K562 (cell line): ENCODE data around the gene DHX32. TPM values are rescaled to one million over a fixed set of nuclear protein-coding genes. Genes with fewer than 3 reads are reported as not detected.

Source experiments
- CHD1 ChIP-seq: fragments of 200-600 bp; sonication (generic); IDR thresholded peaks from one replicate; pipeline ENCODE4 v1.6.1; 2012; ENCODE audit warnings: mild to moderate bottlenecking, moderate library complexity, low read length, inconsistent platforms
- CREB1 ChIP-seq, 2 experiments: sonication (generic) in 1 of 2; formaldehyde crosslinking in 1 of 2; IDR thresholded peaks; 2 replicates each; pipeline versions ENCODE4 v1.6.1 to v1.8.0; 2012 to 2022; ENCODE audit warnings: inconsistent platforms in 1 of 2, mild to moderate bottlenecking in 1 of 2, missing genetic modification reagents in 1 of 2, moderate library complexity in 1 of 2
- EWSR1 ChIP-seq: fragments of 450-650 bp; IDR thresholded peaks from 2 replicates; pipeline ENCODE4 v1.6.1; 2018; ENCODE audit warnings: borderline replicate concordance, mild to moderate bottlenecking, low read depth, moderate library complexity; ENCODE audit not compliant: partially characterized antibody
- FOXA3 ChIP-seq, 2 experiments: fragments of 450-650 bp in 1 of 2; sonication (generic) in 1 of 2; formaldehyde crosslinking; IDR thresholded peaks in 1 of 2; conservative IDR thresholded peaks in 1 of 2; 2 replicates each; pipeline versions ENCODE4 v1.4.0 to v1.8.0; 2020 to 2022; ENCODE audit warnings: mild to moderate bottlenecking in 2 of 2, missing genetic modification reagents in 1 of 2
- GABPA ChIP-seq: fragments of 200-800 bp; sonication (Bioruptor generic); conservative IDR thresholded peaks from 2 replicates; pipeline ENCODE4 v1.6.1; 2016; ENCODE audit warnings: low read depth, missing genetic modification characterization, missing compliant biosample characterization
- HDAC2 ChIP-seq: fragments of 450-650 bp; IDR thresholded peaks from 2 replicates; pipeline ENCODE4 v1.6.1; 2016; ENCODE audit warnings: mild to moderate bottlenecking
- HDAC3 ChIP-seq: fragments of 450-650 bp; IDR thresholded peaks from 2 replicates; pipeline ENCODE4 v1.6.1; 2018; ENCODE audit warnings: borderline replicate concordance, mild to moderate bottlenecking, moderate library complexity; ENCODE audit not compliant: partially characterized antibody
- HNRNPK ChIP-seq: fragments of 200-400 bp; formaldehyde crosslinking; IDR thresholded peaks from one replicate; pipeline ENCODE4 v1.6.1; 2018; ENCODE audit warnings: mild to moderate bottlenecking, low read depth, low read length; ENCODE audit not compliant: poor library complexity, severe bottlenecking
- HNRNPLL ChIP-seq: fragments of 200-400 bp; formaldehyde crosslinking; IDR thresholded peaks from 2 replicates; pipeline ENCODE4 v1.6.1; 2017; ENCODE audit warnings: low read length, low read depth, mild to moderate bottlenecking; ENCODE audit not compliant: poor library complexity, severe bottlenecking
- NFE2L1 ChIP-seq: fragments of 450-650 bp; IDR thresholded peaks from 2 replicates; pipeline ENCODE4 v1.6.1; 2016; ENCODE audit warnings: missing genetic modification characterization, low read depth, mild to moderate bottlenecking, missing compliant biosample characterization, moderate library complexity, borderline replicate concordance
- RAD51 ChIP-seq: fragments of 450-650 bp; IDR thresholded peaks from 2 replicates; pipeline ENCODE4 v1.7.1; 2016; ENCODE audit warnings: low read depth, mild to moderate bottlenecking, borderline replicate concordance
- SMARCA4 ChIP-seq: fragments of 450-650 bp; IDR thresholded peaks from 2 replicates; pipeline ENCODE4 v1.6.1; 2016
- TAL1 ChIP-seq: fragments of 450-650 bp; IDR thresholded peaks from 2 replicates; pipeline ENCODE4 v1.6.1; 2016; ENCODE audit warnings: mild to moderate bottlenecking
- TCF3 ChIP-seq: sonication (generic); formaldehyde crosslinking; IDR thresholded peaks from 2 replicates; pipeline ENCODE4 v1.4.0; 2020; ENCODE audit warnings: mild to moderate bottlenecking, missing genetic modification reagents
- TRIM24 ChIP-seq, 2 experiments: fragments of 450-650 bp; IDR thresholded peaks; 2 replicates each; pipeline ENCODE4 v1.6.1; 2016
- WHSC1 ChIP-seq: IDR thresholded peaks from one replicate; pipeline ENCODE4 v1.6.1; 2012; ENCODE audit warnings: low read length, control low read depth, inconsistent platforms
- ZBTB2 ChIP-seq: fragments of 450-650 bp; IDR thresholded peaks from 2 replicates; pipeline ENCODE4 v1.6.1; 2016; ENCODE audit warnings: antibody characterized with exemption
- ZFPM2 ChIP-seq: fragments of 250-450 bp; sonication (Bioruptor Pico); IDR thresholded peaks from 2 replicates; pipeline ENCODE4 v1.5.1; 2022; ENCODE audit warnings: mild to moderate bottlenecking
- ZNF449 ChIP-seq: fragments of 250-450 bp; sonication (Bioruptor Pico); IDR thresholded peaks from 2 replicates; pipeline ENCODE4 v1.8.0; 2022; ENCODE audit warnings: moderate library complexity, mild to moderate bottlenecking, inconsistent platforms
- ZNF695 ChIP-seq: fragments of 450-650 bp; formaldehyde crosslinking; IDR thresholded peaks from 2 replicates; pipeline ENCODE4 v1.4.0; 2020; ENCODE audit warnings: mild to moderate bottlenecking, moderate library complexity
- ZNF77 ChIP-seq: fragments of 250-450 bp; sonication (Bioruptor Pico); IDR thresholded peaks from 2 replicates; pipeline ENCODE4 v1.5.0; 2020
- polyA plus RNA-seq, 8 experiments: library from polyadenylated mRNA; depleted of rRNA in 4 of 8; stranded (reverse) in 5 of 8; unstranded in 3 of 8; fragments of >200 nt; fragmentation: Nextera tagmentation in 2 of 8; fragmentation: Illumina TruSeq in 1 of 8; extraction: Ambion mirVana in 2 of 8; extraction: Trizol in 1 of 8; gene quantifications; 2 replicates each; pipeline versions ENCODE4 v1.2.1 to v1.2.3, GENCODE V29; 2011 to 2014; ENCODE audit warnings: inconsistent platforms in 1 of 8, missing spikeins in 1 of 8
- total RNA-seq, 7 experiments: library from RNA; depleted of rRNA in 6 of 7; stranded (reverse); fragments of >200 nt in 6 of 7; fragmentation: Illumina TruSeq in 2 of 7; extraction: Trizol in 2 of 7; gene quantifications; 2 replicates each; pipeline versions ENCODE4 v1.2.1 to v1.2.3, GENCODE V29; 2011 to 2021; ENCODE audit warnings: low replicate concordance in 1 of 7
- TF ChIP-seq, protein P1 (sequence below): fragments of 450-650 bp; formaldehyde crosslinking; IDR thresholded peaks from 2 replicates; pipeline ENCODE4 v1.4.0; 2020; ENCODE audit warnings: mild to moderate bottlenecking, moderate library complexity
- TF ChIP-seq, protein P2 (sequence below): fragments of 250-450 bp; sonication (Bioruptor Pico); IDR thresholded peaks from 2 replicates; pipeline ENCODE4 v1.8.0; 2021; ENCODE audit warnings: moderate library complexity, mild to moderate bottlenecking, inconsistent platforms
- TF ChIP-seq, protein P3 (sequence below), 2 experiments: fragments of 250-450 bp in 1 of 2; fragments of 450-650 bp in 1 of 2; sonication (Bioruptor Pico) in 1 of 2; IDR thresholded peaks; 2 replicates each; pipeline versions ENCODE4 v1.6.1 to v1.8.0; 2016 to 2021; ENCODE audit warnings: mild to moderate bottlenecking in 2 of 2, moderate library complexity in 2 of 2, missing compliant biosample characterization in 1 of 2, missing genetic modification characterization in 1 of 2

The DHX32 gene
- total and polyA plus RNA-seq, 9 of the 15 experiments (the other 6 are each of a cell fraction or from before 2014, with no cell fraction given): 5.8 to 23.5 (median 17.5) TPM

DNA sequence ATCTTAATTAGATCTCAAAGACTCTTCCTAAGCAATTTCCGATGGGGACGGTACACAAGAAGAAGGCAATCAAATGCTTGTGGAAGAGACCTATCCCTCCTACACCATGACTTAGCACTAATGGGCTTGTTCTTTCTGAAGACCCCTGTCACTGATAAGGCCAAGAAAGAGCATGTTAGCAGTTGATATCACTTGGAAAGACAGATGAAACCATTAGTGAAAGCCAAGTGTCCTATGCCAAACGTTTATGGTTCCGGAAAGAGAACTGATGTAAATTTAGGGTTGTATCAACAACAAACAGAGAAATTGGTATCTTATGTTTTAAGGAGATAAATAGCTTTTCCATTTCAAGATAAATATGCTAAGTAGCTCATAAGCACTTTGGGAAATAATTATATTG lies 64.5 kb downstream of the DHX32 start (continued):
- TF ChIP-seq HNRNPLL: no peak
- TF ChIP-seq EWSR1: no peak
- TF ChIP-seq CHD1: no peak
- TF ChIP-seq SMARCA4: peak; percentile 97
- peak; percentile 72; the same call in 1 of the 2 replicates for TF ChIP-seq ZBTB2
- TF ChIP-seq GABPA: peak; percentile 29; the same call in 1 of the 2 replicates
- TF ChIP-seq, protein P1, sequence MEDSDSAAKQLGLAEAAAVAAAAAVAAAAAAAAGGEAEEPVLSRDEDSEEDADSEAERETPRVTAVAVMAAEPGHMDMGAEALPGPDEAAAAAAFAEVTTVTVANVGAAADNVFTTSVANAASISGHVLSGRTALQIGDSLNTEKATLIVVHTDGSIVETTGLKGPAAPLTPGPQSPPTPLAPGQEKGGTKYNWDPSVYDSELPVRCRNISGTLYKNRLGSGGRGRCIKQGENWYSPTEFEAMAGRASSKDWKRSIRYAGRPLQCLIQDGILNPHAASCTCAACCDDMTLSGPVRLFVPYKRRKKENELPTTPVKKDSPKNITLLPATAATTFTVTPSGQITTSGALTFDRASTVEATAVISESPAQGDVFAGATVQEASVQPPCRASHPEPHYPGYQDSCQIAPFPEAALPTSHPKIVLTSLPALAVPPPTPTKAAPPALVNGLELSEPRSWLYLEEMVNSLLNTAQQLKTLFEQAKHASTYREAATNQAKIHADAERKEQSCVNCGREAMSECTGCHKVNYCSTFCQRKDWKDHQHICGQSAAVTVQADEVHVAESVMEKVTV (CRISPR knock-in tag): no peak
- no peak for TF ChIP-seq ZNF449 (CRISPR knock-in tag)
- TF ChIP-seq NFE2L1 (tag): peak; percentile 58; the same call in 1 of the 2 replicates
- peak; percentile 46; the same call in 1 of the 2 replicates for TF ChIP-seq CREB1 (IDR thresholded peaks at IDR 0.05)
- no peak for TF ChIP-seq CREB1 (CRISPR knock-in tag; IDR thresholded peaks at IDR 0.05)
- TF ChIP-seq ZFPM2: no peak
- peak; percentile 95 for TF ChIP-seq TCF3 (CRISPR knock-in tag)
- TF ChIP-seq HDAC3: peak; percentile 84
- peak; percentile 78; the same call in 1 of the 2 replicates for TF ChIP-seq HDAC2
- TF ChIP-seq TRIM24 (IDR thresholded peaks at IDR 0.05): peak; percentile 86 to 91
- no peak for TF ChIP-seq ZNF77 (CRISPR knock-in tag)
- TF ChIP-seq ZNF695 (CRISPR knock-in tag): no peak
- TF ChIP-seq TAL1: peak; percentile 97
- no peak for TF ChIP-seq HNRNPK
- TF ChIP-seq FOXA3 (CRISPR knock-in tag; conservative IDR thresholded peaks at IDR 0.05 in 1 of 2, IDR thresholded peaks at IDR 0.05 in 1 of 2): peak in 1 of 2 experiments; percentile 65; a peak in 1 of 4 replicates
- TF ChIP-seq, protein P2, sequence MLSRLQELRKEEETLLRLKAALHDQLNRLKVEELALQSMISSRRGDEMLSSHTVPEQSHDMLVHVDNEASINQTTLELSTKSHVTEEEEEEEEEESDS (CRISPR knock-in tag): no peak
- no peak for TF ChIP-seq WHSC1
- TF ChIP-seq, protein P3, sequence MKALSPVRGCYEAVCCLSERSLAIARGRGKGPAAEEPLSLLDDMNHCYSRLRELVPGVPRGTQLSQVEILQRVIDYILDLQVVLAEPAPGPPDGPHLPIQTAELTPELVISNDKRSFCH (CRISPR knock-in tag; IDR thresholded peaks at IDR 0.05): no peak
- TF ChIP-seq, protein P3 (tag; IDR thresholded peaks at IDR 0.05): no peak
- peak; percentile 23; the same call in 1 of the 2 replicates for TF ChIP-seq RAD51
